Prostate gland (tissue), 2 donors: Measurements from ENCODE around the gene DNM3. TPM values are rescaled to one million over a fixed set of nuclear protein-coding genes. Genes with fewer than 3 reads are reported as not detected.
"Not testable (repeated sequence)": the region's sequence is repeated elsewhere in the genome, so short reads cannot be mapped to it uniquely, and the experiment has no call there.

Experiments
- DNase-seq: peaks from one replicate; pipeline ENCODE4 v3.0.0-alpha.2; 2019; ENCODE audit warnings: low spot score
- H3K27ac ChIP-seq, 2 donors: fragments of 200-600 bp; sonication (generic); 2 replicates each; pipeline ENCODE4 v1.5.1; 2017 to 2019
- H3K27me3 ChIP-seq: fragments of 200-600 bp; sonication (generic); replicated peaks from 2 replicates; pipeline ENCODE4 v1.5.1; 2019; ENCODE audit not compliant: insufficient read depth
- H3K36me3 ChIP-seq, 2 donors: fragments of 200-600 bp; sonication (generic); 1 replicate in 1 of 2; 2 replicates in 1 of 2; pipeline versions ENCODE4 v1.5.1 to v1.8.1; 2017 to 2019
- H3K4me1 ChIP-seq: fragments of 200-600 bp; sonication (generic); replicated peaks from 2 replicates; pipeline ENCODE4 v1.5.1; 2019
- H3K4me3 ChIP-seq, 2 donors: fragments of 200-600 bp; sonication (generic); 2 replicates each; pipeline ENCODE4 v1.5.1; 2017 to 2019
- H3K9me3 ChIP-seq: fragments of 200-600 bp; sonication (generic); 2 replicates; pipeline ENCODE4 v1.5.1; 2017
- POLR2A ChIP-seq: fragments of 450-650 bp; IDR thresholded peaks from one replicate; pipeline ENCODE4 v1.6.1; 2016; ENCODE audit warnings: antibody characterized with exemption, mild to moderate bottlenecking
- POLR2AphosphoS5 ChIP-seq: sonication (generic); formaldehyde crosslinking; IDR thresholded peaks from one replicate; pipeline ENCODE4 v1.6.1; 2017; ENCODE audit warnings: antibody characterized with exemption
- WGBS: methylation state at CpG from one replicate; pipeline ENCODE4 v1.1.5; 2018; 5-methylcytosine and 5-hydroxymethylcytosine counted together
- intact Hi-C: fragments of 100-400 bp; cut with DNase I; formaldehyde crosslinking; loops from one replicate; pipeline ENCODE4 v1.14.2; 2022
- total RNA-seq, 2 donors: library from RNA; depleted of rRNA; stranded (reverse); fragments of >200 nt; gene quantifications; one replicate each; pipeline ENCODE4 v1.1.0, GENCODE V29; 2016
- TF ChIP-seq, protein P1 (sequence below), 4 experiments: fragments of 200-600 bp in 2 of 4; fragments of 450-650 bp in 2 of 4; sonication (generic) in 2 of 4; IDR thresholded peaks; 1 replicate in 3 of 4; 2 replicates in 1 of 4; pipeline ENCODE4 v1.5.1; 2016 to 2019; ENCODE audit warnings: antibody characterized with exemption in 4 of 4, mild to moderate bottlenecking in 2 of 4, moderate library complexity in 2 of 4

DNM3 gene
- total RNA-seq, 2 donors from 2014 or later = 2.3 to 5.3 TPM

DNA sequence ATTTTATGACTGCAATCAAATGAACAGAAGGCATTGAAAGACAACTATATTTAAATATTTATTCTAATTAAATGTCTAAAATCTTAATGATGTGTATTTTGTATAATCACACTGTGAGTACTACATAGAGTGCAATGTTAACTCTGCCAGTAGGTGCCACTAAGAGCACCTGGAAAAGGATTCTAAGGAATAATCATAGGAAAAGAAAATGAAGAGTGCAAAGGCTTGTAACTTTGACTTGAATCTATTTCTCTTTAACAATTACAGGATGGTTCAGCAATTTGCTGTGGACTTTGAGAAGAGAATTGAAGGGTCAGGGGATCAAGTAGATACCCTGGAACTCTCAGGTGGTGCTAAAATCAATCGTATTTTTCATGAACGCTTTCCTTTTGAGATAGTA lies 200.4 kb downstream of the DNM3 start:
- no peak for DNase-seq
- Histone ChIP-seq H3K36me3 (no peaks in the 10 kb centered on the region), H3K9me3 (no peaks in the 10 kb centered on the region), H3K4me1 (no peaks in the 10 kb centered on the region), H3K4me3 (no peak overlapping the region), H3K27me3 (no peaks in the 10 kb centered on the region), H3K27ac (no peak overlapping the region)
- intact Hi-C loops = loop anchor here (5.0 kb wide), 1 partner anchor 361 kb away; no protein-coding TSS in a partner anchor
- WGBS = 70% methylated on average over 2 of the region's 2 CpGs
- TF ChIP-seq, protein P1, sequence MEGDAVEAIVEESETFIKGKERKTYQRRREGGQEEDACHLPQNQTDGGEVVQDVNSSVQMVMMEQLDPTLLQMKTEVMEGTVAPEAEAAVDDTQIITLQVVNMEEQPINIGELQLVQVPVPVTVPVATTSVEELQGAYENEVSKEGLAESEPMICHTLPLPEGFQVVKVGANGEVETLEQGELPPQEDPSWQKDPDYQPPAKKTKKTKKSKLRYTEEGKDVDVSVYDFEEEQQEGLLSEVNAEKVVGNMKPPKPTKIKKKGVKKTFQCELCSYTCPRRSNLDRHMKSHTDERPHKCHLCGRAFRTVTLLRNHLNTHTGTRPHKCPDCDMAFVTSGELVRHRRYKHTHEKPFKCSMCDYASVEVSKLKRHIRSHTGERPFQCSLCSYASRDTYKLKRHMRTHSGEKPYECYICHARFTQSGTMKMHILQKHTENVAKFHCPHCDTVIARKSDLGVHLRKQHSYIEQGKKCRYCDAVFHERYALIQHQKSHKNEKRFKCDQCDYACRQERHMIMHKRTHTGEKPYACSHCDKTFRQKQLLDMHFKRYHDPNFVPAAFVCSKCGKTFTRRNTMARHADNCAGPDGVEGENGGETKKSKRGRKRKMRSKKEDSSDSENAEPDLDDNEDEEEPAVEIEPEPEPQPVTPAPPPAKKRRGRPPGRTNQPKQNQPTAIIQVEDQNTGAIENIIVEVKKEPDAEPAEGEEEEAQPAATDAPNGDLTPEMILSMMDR (IDR thresholded peaks at IDR 0.05) = peak; percentile 11 to 65 (median 34)
- TF ChIP-seq POLR2A (no peak), POLR2AphosphoS5 (no peak)

DNA sequence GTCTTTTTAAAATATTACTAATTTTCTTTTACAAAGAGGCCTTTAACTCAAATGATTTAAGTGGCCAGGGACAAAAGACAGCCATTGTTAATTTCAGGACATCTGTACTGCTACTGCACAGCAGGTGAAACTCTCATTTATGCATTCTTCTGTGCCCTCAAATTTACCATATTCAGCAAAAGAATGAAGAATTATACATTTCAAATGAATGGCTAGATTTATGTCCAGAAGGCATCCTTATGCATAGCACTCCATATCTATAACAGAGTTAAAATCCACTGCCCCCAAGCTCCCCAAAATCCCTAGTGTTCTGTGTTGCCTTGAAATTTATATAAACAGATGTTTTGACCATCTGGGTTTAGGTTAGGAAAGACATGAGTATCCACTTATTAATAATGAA lies 202.6 kb downstream of the DNM3 start:
- no peaks in the 10 kb centered on the region for H3K36me3 ChIP-seq
- no peaks in the 10 kb centered on the region for H3K27me3 ChIP-seq
- H3K27ac ChIP-seq = no peak overlapping the region
- TF ChIP-seq POLR2AphosphoS5 (no peak), POLR2A (no peak)
- TF ChIP-seq, protein P1 (IDR thresholded peaks at IDR 0.05) = no peak
- intact Hi-C loops = loop anchor here (5.0 kb wide), 1 partner anchor 358 kb away; no protein-coding TSS in a partner anchor
- H3K4me1 ChIP-seq = no peaks in the 10 kb centered on the region
- DNase-seq = no peak
- H3K9me3 ChIP-seq = no peaks in the 10 kb centered on the region
- no peak overlapping the region for H3K4me3 ChIP-seq

DNA sequence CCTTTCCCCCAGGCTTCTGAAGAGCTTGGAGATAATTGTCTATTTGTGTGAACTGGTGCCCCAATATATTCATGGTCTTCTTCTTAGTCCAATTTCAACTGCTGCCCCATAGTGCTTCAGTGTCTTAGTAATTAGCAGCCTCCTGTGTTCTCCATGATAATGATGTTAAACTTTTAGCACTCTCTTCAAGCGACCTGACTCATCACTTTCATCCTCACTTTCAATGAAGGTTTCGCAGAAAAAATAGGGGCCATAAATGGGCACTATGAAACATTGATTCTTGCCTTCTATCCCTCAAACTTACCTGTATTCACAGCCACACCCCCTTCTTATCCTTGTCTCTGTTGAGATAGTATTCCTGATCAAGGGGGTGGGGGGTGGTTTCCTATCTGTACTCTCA lies 210.6 kb downstream of the DNM3 start:
- 95% methylated on average over 2 of the region's 2 CpGs for WGBS
- Histone ChIP-seq H3K4me3 (no peak overlapping the region), H3K27ac (no peak overlapping the region), H3K9me3 (no peaks in the 10 kb centered on the region), H3K4me1 (no peaks in the 10 kb centered on the region), H3K36me3 (no peaks in the 10 kb centered on the region), H3K27me3 (no peaks in the 10 kb centered on the region)
- DNase-seq = no peak
- intact Hi-C loops = no loop called here
- TF ChIP-seq, protein P1 (IDR thresholded peaks at IDR 0.05) = no peak

DNA sequence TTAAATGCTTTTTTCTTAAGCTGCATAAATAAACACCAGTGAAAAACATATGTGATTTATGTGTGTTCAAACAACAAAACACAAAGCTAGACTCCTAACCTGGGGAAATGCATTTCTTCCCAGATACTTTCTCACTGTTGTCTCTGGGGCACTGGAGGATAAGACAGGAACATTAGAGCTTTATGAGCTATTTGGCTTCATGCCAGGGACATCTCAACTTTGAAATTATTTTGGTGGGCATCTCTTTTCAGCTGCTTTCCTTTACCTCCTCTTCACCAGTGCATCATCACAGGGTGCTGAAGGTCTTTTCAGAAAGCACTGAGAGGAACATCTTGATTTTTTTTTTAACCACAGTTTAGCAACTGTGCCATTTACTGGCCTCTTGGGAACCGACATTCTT lies 212.9 kb downstream of the DNM3 start:
- Histone ChIP-seq H3K4me3 (no peak overlapping the region), H3K36me3 (no peaks in the 10 kb centered on the region), H3K9me3 (no peaks in the 10 kb centered on the region), H3K4me1 (no peaks in the 10 kb centered on the region), H3K27ac (no peak overlapping the region), H3K27me3 (no peaks in the 10 kb centered on the region)
- intact Hi-C loops = no loop called here
- TF ChIP-seq, protein P1 (IDR thresholded peaks at IDR 0.05) = no peak
- TF ChIP-seq POLR2AphosphoS5 = no peak
- no peak for TF ChIP-seq POLR2A
- WGBS = 54% methylated on average over 1 of the region's 1 CpG
- DNase-seq = no peak

DNA sequence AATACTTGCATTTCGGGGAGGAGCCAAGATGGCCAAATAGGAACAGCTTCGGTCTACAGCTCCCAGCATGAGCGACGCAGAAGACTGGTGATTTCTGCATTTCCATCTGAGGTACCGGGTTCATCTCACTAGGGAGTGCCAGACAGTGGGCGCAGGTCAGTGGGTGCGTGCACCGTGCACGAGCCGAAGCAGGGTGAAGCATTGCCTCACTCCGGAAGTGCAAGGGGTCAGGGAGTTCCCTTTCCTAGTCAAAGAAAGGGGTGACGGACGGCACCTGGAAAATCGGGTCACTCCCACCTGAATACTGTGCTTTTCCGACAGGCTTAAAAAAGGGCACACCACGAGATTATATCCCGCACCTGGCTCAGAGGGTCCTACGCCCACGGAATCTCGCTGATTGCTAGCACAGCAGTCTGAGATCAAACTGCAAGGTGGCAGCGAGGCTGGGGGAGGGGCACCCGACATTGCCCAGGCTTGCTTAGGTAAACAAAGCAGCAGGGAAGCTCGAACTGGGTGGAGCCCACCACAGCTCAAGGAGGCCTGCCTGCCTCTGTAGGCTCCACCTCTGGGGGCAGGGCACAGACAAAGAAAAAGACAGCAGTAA lies 214.6 kb downstream of the DNM3 start:
- H3K27me3 ChIP-seq, H3K4me1 ChIP-seq, H3K9me3 ChIP-seq, DNase-seq, H3K27ac ChIP-seq, H3K4me3 ChIP-seq, intact Hi-C loops, H3K36me3 ChIP-seq: not testable (repeated sequence)
- WGBS = 89% methylated on average over 23 of the region's 23 CpGs
